Measurements from ENCODE around the gene LUC7L.

The LUC7L gene

DNA sequence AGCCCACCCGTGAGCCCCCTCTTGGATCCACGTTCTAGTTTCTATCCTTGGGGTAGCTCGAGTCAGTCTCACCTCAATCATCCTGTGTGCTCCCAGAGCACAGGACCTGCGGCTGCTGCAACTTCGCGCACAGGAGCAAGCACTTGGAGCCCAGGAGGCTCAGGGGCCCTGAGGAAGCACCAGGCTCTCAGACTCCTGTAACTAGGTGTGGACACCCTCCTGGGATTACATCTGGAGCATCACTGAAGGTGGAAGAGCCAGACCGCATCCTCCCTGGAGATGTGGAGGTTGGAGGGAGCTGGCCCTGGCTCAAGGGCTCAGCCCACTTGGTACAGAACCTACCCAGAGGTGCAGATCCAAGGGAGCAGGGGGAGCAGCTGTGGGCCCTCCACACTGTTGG, 46.2 kb downstream of the LUC7L start:
- H3K27ac ChIP-seq = peak overlapping the region; percentile 25; the same call in 1 of the 2 replicates
- TF ChIP-seq ZFX (IDR thresholded peaks at IDR 0.05; ENCODE audit: borderline replicate concordance) = no peak
- TF ChIP-seq, protein P1, sequence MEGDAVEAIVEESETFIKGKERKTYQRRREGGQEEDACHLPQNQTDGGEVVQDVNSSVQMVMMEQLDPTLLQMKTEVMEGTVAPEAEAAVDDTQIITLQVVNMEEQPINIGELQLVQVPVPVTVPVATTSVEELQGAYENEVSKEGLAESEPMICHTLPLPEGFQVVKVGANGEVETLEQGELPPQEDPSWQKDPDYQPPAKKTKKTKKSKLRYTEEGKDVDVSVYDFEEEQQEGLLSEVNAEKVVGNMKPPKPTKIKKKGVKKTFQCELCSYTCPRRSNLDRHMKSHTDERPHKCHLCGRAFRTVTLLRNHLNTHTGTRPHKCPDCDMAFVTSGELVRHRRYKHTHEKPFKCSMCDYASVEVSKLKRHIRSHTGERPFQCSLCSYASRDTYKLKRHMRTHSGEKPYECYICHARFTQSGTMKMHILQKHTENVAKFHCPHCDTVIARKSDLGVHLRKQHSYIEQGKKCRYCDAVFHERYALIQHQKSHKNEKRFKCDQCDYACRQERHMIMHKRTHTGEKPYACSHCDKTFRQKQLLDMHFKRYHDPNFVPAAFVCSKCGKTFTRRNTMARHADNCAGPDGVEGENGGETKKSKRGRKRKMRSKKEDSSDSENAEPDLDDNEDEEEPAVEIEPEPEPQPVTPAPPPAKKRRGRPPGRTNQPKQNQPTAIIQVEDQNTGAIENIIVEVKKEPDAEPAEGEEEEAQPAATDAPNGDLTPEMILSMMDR (IDR thresholded peaks at IDR 0.05) = no peak

DNA sequence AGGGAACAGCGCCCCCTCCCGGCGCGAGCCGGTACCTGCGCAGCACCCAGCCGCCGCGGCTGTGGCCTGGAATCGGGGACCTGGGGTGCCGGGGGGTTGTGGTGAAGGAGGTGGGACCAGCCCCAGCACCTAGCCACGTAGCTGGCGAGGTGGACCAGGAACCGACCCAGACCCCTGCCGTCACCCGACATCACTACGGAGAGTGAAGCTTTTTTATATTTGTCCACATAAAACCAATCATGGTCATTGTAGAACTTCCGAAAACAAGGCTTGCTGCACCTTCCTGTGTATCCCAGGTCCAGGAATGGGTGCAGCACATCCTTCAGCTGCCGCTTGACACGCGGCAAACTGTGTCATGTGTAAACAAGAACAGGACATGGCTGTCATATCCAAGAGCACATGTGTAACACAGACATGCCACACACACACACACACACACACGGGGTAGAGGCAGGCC, 47.7 kb downstream of the LUC7L start:
- TF ChIP-seq, protein P1 (IDR thresholded peaks at IDR 0.05) = peak; percentile 96
- no peak for TF ChIP-seq ZFX (IDR thresholded peaks at IDR 0.05; ENCODE audit: borderline replicate concordance)
- peak overlapping the region; percentile 76 for H3K27ac ChIP-seq

DNA sequence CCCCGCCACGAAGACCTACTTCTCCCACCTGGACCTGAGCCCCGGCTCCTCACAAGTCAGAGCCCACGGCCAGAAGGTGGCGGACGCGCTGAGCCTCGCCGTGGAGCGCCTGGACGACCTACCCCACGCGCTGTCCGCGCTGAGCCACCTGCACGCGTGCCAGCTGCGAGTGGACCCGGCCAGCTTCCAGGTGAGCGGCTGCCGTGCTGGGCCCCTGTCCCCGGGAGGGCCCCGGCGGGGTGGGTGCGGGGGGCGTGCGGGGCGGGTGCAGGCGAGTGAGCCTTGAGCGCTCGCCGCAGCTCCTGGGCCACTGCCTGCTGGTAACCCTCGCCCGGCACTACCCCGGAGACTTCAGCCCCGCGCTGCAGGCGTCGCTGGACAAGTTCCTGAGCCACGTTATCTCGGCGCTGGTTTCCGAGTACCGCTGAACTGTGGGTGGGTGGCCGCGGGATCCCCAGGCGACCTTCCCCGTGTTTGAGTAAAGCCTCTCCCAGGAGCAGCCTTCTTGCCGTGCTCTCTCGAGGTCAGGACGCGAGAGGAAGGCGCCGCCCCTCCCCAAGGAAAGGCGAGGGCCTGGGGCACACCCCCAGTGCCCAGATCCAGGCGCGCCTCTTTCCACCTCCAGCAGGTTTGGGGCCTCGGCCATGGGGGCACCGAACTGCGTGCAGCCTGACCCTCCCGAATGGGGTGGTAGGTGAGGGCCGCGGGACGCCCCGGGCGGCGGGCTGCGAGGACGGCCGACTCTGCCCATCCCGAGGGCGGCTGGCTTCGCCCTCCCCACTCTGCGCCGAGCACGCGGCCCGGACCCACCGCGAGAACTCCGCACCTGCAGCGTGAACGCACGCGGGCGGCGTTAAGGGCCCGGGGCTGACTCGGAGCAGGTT, 48.3 kb downstream of the LUC7L start:
- TF ChIP-seq, protein P1 (IDR thresholded peaks at IDR 0.05) = no peak
- TF ChIP-seq ZFX (IDR thresholded peaks at IDR 0.05; ENCODE audit: borderline replicate concordance) = no peak

DNA sequence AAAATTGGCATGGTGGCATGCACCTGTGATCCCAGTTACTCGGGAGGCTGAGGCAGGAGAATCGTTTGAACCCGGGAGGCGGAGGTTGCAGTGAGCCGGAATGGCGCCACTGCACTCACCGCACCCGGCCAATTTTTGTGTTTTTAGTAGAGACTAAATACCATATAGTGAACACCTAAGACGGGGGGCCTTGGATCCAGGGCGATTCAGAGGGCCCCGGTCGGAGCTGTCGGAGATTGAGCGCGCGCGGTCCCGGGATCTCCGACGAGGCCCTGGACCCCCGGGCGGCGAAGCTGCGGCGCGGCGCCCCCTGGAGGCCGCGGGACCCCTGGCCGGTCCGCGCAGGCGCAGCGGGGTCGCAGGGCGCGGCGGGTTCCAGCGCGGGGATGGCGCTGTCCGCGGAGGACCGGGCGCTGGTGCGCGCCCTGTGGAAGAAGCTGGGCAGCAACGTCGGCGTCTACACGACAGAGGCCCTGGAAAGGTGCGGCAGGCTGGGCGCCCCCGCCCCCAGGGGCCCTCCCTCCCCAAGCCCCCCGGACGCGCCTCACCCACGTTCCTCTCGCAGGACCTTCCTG, 49.1 kb downstream of the LUC7L start, which contains the start of gene HBQ1:
TSS of gene HBQ1 (plus strand) at position 359 of the 575 bp plus-strand sequence. CDS start at position 387, 28 bp downstream.
- TF ChIP-seq, protein P1 (IDR thresholded peaks at IDR 0.05) = peak; percentile 94
- TF ChIP-seq ZFX (IDR thresholded peaks at IDR 0.05; ENCODE audit: borderline replicate concordance) = no peak
- peak within 1 kb of the TSS; percentile 76 for H3K27ac ChIP-seq

More for the DNA sequence above, 48.3 kb downstream of the LUC7L start:
- H3K27ac ChIP-seq = peak overlapping the region; percentile 76

DNA sequence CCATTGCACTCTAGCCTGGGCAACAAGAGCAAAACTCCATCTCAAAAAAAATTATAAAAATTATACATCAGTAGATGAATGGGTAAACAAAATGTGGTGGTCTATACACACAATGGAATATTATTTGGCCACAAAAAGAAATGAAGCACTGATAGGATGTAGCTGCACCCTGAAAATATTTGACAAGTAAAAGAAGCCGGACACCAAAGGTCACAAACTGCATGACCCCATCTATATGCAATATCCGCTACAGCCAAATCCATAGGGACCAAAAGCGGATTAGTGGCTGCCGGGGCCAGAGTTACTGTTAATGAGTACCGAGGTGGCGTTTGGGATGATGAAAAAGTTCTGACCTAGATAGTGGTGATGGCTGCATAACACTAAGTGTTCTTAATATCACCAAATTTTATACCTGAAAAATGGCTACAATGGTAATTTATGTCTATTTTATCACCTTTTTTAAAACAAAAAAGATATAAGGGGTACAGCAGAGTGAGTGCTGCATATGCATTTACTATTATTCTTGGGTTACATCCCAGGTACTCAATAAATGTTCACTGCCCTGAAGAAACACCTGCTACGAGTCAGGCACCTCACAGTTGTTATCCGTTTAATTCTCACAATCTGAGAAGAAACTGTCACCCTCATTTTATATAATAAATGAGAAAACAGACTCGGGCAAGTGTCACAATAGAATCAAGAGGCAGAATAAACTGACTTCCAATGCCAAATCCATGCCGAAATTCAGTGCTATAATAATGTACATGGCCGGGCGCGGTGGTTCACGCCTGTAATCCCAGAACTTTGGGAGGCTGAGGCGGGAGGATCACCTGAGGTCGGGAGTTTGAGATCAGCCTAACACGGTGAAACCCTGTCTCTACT, 49.8 kb downstream of the LUC7L start:
- TF ChIP-seq, protein P1 (IDR thresholded peaks at IDR 0.05) = no peak
- TF ChIP-seq ZFX (IDR thresholded peaks at IDR 0.05; ENCODE audit: borderline replicate concordance) = no peak
- H3K27ac ChIP-seq = no peak overlapping the region

DNA sequence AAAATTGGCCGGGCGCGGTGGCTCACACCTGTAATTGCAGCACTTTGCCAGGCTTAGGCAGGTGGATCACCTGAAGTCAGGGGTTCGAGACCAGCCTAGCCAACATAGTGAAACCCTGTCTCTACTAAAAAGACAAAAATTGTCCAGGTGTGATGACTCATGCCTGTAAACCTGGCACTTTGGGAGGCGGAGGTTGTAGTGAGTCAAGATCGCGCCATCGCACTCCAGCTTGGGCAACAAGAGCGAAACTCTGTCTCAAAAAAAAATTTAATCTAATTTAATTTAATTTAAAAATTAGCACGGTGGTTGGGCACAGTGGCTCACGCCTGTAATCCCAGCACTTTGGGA, 50.6 kb downstream of the LUC7L start:
- TF ChIP-seq, protein P1 (IDR thresholded peaks at IDR 0.05) = no peak
- TF ChIP-seq ZFX (IDR thresholded peaks at IDR 0.05; ENCODE audit: borderline replicate concordance) = no peak
- no peak overlapping the region for H3K27ac ChIP-seq
